ENCODE measurements around the gene CHCHD6. TPM values are rescaled to one million over a fixed set of nuclear protein-coding genes. Genes with fewer than 3 reads are reported as not detected.
A peak's percentile ranks its signal among the peaks of the same experiment; 100 is the strongest.

CHCHD6 gene
- total and polyA plus RNA-seq, 4 donors: 2.0 to 5.1 (median 3.9) TPM

DNA sequence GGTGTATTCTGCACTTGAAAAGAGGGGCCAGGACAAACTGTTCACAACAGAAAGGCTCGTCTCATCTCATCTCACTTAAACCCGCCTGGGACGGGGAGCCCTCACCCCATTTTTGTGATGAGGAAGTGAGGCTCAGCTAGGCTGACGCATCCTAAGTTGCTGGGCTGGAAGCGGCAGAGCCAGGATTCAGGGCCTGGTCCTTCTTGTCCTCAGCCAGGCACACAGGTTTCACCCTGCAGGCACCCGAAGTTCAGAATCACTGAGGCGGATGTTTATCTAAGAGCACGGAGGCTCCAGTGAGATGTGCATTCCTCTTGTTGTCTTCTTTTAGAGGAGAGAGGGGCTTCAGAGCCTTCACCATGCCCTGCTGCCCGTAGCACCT lies 227.8 kb downstream of the CHCHD6 start:
- peak overlapping the region; percentile 46 to 54 for H3K27ac ChIP-seq (ENCODE audit: low read depth in 1 of 2, low read length in 2 of 2)
- 88% methylated on average over 9 of the region's 9 CpGs for WGBS
- DNase-seq (ENCODE audit: low spot score): no peak
- no peak overlapping the region for H3K9ac ChIP-seq (ENCODE audit: low read depth in 1 of 2, low read length in 2 of 2)
- TF ChIP-seq JUND (IDR thresholded peaks at IDR 0.05): no peak
- TF ChIP-seq, protein P1, sequence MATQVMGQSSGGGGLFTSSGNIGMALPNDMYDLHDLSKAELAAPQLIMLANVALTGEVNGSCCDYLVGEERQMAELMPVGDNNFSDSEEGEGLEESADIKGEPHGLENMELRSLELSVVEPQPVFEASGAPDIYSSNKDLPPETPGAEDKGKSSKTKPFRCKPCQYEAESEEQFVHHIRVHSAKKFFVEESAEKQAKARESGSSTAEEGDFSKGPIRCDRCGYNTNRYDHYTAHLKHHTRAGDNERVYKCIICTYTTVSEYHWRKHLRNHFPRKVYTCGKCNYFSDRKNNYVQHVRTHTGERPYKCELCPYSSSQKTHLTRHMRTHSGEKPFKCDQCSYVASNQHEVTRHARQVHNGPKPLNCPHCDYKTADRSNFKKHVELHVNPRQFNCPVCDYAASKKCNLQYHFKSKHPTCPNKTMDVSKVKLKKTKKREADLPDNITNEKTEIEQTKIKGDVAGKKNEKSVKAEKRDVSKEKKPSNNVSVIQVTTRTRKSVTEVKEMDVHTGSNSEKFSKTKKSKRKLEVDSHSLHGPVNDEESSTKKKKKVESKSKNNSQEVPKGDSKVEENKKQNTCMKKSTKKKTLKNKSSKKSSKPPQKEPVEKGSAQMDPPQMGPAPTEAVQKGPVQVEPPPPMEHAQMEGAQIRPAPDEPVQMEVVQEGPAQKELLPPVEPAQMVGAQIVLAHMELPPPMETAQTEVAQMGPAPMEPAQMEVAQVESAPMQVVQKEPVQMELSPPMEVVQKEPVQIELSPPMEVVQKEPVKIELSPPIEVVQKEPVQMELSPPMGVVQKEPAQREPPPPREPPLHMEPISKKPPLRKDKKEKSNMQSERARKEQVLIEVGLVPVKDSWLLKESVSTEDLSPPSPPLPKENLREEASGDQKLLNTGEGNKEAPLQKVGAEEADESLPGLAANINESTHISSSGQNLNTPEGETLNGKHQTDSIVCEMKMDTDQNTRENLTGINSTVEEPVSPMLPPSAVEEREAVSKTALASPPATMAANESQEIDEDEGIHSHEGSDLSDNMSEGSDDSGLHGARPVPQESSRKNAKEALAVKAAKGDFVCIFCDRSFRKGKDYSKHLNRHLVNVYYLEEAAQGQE (IDR thresholded peaks at IDR 0.05): no peak
- no peak for TF ChIP-seq HNF4A (conservative IDR thresholded peaks at IDR 0.05)
- no peak for TF ChIP-seq RAD21 (IDR thresholded peaks at IDR 0.05)
- TF ChIP-seq, protein P2, sequence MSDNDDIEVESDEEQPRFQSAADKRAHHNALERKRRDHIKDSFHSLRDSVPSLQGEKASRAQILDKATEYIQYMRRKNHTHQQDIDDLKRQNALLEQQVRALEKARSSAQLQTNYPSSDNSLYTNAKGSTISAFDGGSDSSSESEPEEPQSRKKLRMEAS (IDR thresholded peaks at IDR 0.05): no peak
- TF ChIP-seq, protein P3, sequence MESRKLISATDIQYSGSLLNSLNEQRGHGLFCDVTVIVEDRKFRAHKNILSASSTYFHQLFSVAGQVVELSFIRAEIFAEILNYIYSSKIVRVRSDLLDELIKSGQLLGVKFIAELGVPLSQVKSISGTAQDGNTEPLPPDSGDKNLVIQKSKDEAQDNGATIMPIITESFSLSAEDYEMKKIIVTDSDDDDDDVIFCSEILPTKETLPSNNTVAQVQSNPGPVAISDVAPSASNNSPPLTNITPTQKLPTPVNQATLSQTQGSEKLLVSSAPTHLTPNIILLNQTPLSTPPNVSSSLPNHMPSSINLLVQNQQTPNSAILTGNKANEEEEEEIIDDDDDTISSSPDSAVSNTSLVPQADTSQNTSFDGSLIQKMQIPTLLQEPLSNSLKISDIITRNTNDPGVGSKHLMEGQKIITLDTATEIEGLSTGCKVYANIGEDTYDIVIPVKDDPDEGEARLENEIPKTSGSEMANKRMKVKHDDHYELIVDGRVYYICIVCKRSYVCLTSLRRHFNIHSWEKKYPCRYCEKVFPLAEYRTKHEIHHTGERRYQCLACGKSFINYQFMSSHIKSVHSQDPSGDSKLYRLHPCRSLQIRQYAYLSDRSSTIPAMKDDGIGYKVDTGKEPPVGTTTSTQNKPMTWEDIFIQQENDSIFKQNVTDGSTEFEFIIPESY (IDR thresholded peaks at IDR 0.05): no peak
- TF ChIP-seq EGR1 (IDR thresholded peaks at IDR 0.05; ENCODE audit: low read depth in 2 of 2): no peak
- TF ChIP-seq GABPA (IDR thresholded peaks at IDR 0.05 in 1 of 2, conservative IDR thresholded peaks at IDR 0.05 in 1 of 2): no peak
- TF ChIP-seq NR2F2 (IDR thresholded peaks at IDR 0.05): no peak
- TF ChIP-seq TAF1 (conservative IDR thresholded peaks at IDR 0.05): no peak
- TF ChIP-seq, protein P4, sequence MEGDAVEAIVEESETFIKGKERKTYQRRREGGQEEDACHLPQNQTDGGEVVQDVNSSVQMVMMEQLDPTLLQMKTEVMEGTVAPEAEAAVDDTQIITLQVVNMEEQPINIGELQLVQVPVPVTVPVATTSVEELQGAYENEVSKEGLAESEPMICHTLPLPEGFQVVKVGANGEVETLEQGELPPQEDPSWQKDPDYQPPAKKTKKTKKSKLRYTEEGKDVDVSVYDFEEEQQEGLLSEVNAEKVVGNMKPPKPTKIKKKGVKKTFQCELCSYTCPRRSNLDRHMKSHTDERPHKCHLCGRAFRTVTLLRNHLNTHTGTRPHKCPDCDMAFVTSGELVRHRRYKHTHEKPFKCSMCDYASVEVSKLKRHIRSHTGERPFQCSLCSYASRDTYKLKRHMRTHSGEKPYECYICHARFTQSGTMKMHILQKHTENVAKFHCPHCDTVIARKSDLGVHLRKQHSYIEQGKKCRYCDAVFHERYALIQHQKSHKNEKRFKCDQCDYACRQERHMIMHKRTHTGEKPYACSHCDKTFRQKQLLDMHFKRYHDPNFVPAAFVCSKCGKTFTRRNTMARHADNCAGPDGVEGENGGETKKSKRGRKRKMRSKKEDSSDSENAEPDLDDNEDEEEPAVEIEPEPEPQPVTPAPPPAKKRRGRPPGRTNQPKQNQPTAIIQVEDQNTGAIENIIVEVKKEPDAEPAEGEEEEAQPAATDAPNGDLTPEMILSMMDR (IDR thresholded peaks at IDR 0.05; ENCODE audit: low read depth, low read length, missing input control): no peak
- peaks cover 0 to 3% (median 0%) of the 10 kb centered on the region in 4 donors for H3K4me1 ChIP-seq (ENCODE audit: control insufficient read depth in 4 of 4, insufficient read depth in 4 of 4, low read length in 3 of 4)
- H3K27me3 ChIP-seq (ENCODE audit: control insufficient read depth in 4 of 4, insufficient read depth in 4 of 4, low read length in 3 of 4): no peaks in the 10 kb centered on the region
- no peaks in the 10 kb centered on the region for H3K9me3 ChIP-seq (ENCODE audit: control insufficient read depth in 4 of 4, low read length in 3 of 4)
- H3K36me3 ChIP-seq (ENCODE audit: control insufficient read depth in 4 of 4, insufficient read depth in 3 of 4, low read depth in 1 of 4, low read length in 3 of 4): no peaks in the 10 kb centered on the region
- H3K4me3 ChIP-seq (ENCODE audit: low read depth in 1 of 3, low read length in 3 of 3): no peak overlapping the region

DNA sequence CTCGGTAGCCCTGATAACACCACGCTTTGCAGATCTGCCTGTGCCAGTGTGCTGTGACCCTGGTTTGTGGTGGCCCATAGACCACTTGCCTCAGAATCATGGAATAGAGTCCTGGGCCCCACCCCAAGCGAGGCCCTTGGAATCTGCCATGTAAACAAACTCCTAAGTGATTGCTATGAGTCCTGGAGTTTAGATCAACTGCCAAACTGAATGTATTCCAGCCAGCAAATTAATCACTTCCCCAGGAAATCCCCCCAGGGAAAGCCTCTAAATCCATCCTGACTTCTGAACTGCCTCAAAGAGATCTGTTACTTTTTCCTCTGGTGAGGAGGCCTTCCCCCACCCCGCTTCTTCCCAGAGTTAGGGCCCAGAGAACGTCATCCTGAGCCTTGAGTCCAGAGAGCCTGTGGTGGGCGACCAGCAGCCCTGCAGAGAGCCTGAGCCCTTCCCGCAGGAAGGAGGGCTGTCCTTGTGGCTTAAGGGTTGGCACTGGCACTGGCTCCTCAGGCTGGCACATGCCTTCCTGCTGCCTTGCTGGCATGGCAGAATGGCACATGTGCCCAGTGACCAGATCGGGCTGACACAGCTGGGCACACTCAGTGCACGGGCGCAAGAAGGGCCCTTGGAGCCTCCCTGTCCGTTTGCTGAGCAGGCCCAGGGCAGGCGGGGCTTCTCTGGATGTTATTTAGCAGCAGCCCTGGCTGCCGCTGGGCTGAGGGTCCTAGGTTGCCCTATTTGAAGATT lies 228.3 kb downstream of the CHCHD6 start:
- H3K36me3 ChIP-seq (ENCODE audit: control insufficient read depth in 4 of 4, insufficient read depth in 3 of 4, low read depth in 1 of 4, low read length in 3 of 4): no peaks in the 10 kb centered on the region
- H3K27me3 ChIP-seq (ENCODE audit: control insufficient read depth in 4 of 4, insufficient read depth in 4 of 4, low read length in 3 of 4): no peaks in the 10 kb centered on the region
- H3K9ac ChIP-seq (ENCODE audit: low read depth in 1 of 2, low read length in 2 of 2): no peak overlapping the region
- no peak overlapping the region for H3K4me3 ChIP-seq (ENCODE audit: low read depth in 1 of 3, low read length in 3 of 3)
- DNase-seq (ENCODE audit: low spot score): no peak
- TF ChIP-seq TAF1 (conservative IDR thresholded peaks at IDR 0.05): no peak
- TF ChIP-seq FOXA1 (IDR thresholded peaks at IDR 0.05): no peak
- TF ChIP-seq, protein P2 (IDR thresholded peaks at IDR 0.05): no peak
- TF ChIP-seq, protein P1 (IDR thresholded peaks at IDR 0.05): no peak
- no peak for TF ChIP-seq SP1 (IDR thresholded peaks at IDR 0.05)
- TF ChIP-seq YY1 (IDR thresholded peaks at IDR 0.05): no peak
- WGBS: 92% methylated on average over 13 of the region's 13 CpGs
- peaks cover 0 to 3% (median 0%) of the 10 kb centered on the region in 4 donors for H3K4me1 ChIP-seq (ENCODE audit: control insufficient read depth in 4 of 4, insufficient read depth in 4 of 4, low read length in 3 of 4)
- peak overlapping the region; percentile 57 to 71 for H3K27ac ChIP-seq (ENCODE audit: low read depth in 1 of 2, low read length in 2 of 2)
- no peaks in the 10 kb centered on the region for H3K9me3 ChIP-seq (ENCODE audit: control insufficient read depth in 4 of 4, low read length in 3 of 4)

All from liver (tissue), 9 donors.